HEK293 (cell line): ENCODE results near the gene BTBD19.

Experiments used
- FEZF1 ChIP-seq: fragments of 450-650 bp; formaldehyde crosslinking; IDR thresholded peaks from 2 replicates; pipeline ENCODE4 v1.5.1; 2016; ENCODE audit warnings: missing biosample characterization, missing genetic modification characterization
- TRIM28 ChIP-seq: IDR thresholded peaks from 2 replicates; pipeline ENCODE4 v1.6.1; 2011; ENCODE audit warnings: low read length, control low read depth, borderline replicate concordance
- ZNF169 ChIP-seq: fragments of 450-650 bp; formaldehyde crosslinking; IDR thresholded peaks from 2 replicates; pipeline ENCODE4 v1.5.1; 2016; ENCODE audit warnings: missing biosample characterization, missing genetic modification characterization
- ZNF274 ChIP-seq, 2 experiments: fragments of 200-500 bp in 1 of 2; fragments of 450-650 bp in 1 of 2; sonication (Bioruptor generic) in 1 of 2; formaldehyde crosslinking in 1 of 2; IDR thresholded peaks; 2 replicates each; pipeline versions ENCODE4 v1.5.1 to v1.6.1; 2014 to 2016; ENCODE audit warnings: borderline replicate concordance in 1 of 2, inconsistent platforms in 1 of 2, low read length in 1 of 2, missing biosample characterization in 1 of 2, missing genetic modification characterization in 1 of 2
- ZNF391 ChIP-seq: fragments of 450-650 bp; formaldehyde crosslinking; IDR thresholded peaks from 2 replicates; pipeline ENCODE4 v1.5.1; 2016; ENCODE audit warnings: low read depth, missing biosample characterization, missing genetic modification characterization, borderline replicate concordance
- ZNF629 ChIP-seq: fragments of 450-650 bp; formaldehyde crosslinking; IDR thresholded peaks from 2 replicates; pipeline ENCODE4 v1.5.1; 2017; ENCODE audit warnings: missing biosample characterization, missing genetic modification characterization
- ZNF670 ChIP-seq: fragments of 450-650 bp; formaldehyde crosslinking; IDR thresholded peaks from 2 replicates; pipeline ENCODE4 v1.5.1; 2016; ENCODE audit warnings: missing biosample characterization, missing genetic modification characterization, low read depth
- TF ChIP-seq, protein P1 (sequence below): fragments of 450-650 bp; formaldehyde crosslinking; IDR thresholded peaks from 2 replicates; pipeline ENCODE4 v1.5.1; 2016; ENCODE audit warnings: missing biosample characterization, missing genetic modification characterization
- TF ChIP-seq, protein P2 (sequence below): fragments of 450-650 bp; formaldehyde crosslinking; IDR thresholded peaks from 2 replicates; pipeline ENCODE4 v1.5.1; 2016; ENCODE audit warnings: missing biosample characterization, missing genetic modification characterization
- TF ChIP-seq, protein P3 (sequence below): sonication (generic); formaldehyde crosslinking; IDR thresholded peaks from 2 replicates; pipeline ENCODE4 v1.8.1; 2022; ENCODE audit warnings: mild to moderate bottlenecking, moderate library complexity, missing genetic modification reagents

DNA sequence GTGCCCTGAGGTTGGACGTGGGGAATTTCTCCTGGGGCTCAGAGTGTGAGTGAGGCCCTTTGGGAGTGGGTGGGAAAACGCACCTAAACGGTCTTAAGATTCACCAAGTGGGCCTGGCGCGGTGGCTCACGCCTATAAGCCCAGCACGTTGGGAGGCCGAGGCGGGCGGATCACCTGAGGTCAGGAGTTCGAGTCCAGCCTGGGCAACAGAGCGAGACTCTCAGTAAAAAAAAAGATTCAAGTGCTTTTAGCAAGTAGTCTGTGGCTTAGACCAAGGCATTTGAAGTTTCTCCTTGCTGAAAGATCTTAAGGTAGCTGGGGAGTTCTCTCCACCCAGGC, 31.6 kb upstream of the BTBD19 start:
- TF ChIP-seq TRIM28 (no peak), ZNF274 (IDR thresholded peaks at IDR 0.05; ENCODE audit: low read length) (no peak), ZNF274 (tag by site-specific recombination; IDR thresholded peaks at IDR 0.05; ENCODE audit: borderline replicate concordance) (no peak), ZNF391 (tag by site-specific recombination) (no peak), ZNF670 (tag by site-specific recombination) (no peak), ZNF169 (tag by site-specific recombination) (no peak), FEZF1 (tag by site-specific recombination) (no peak), ZNF629 (tag by site-specific recombination) (no peak)
- TF ChIP-seq, protein P1, sequence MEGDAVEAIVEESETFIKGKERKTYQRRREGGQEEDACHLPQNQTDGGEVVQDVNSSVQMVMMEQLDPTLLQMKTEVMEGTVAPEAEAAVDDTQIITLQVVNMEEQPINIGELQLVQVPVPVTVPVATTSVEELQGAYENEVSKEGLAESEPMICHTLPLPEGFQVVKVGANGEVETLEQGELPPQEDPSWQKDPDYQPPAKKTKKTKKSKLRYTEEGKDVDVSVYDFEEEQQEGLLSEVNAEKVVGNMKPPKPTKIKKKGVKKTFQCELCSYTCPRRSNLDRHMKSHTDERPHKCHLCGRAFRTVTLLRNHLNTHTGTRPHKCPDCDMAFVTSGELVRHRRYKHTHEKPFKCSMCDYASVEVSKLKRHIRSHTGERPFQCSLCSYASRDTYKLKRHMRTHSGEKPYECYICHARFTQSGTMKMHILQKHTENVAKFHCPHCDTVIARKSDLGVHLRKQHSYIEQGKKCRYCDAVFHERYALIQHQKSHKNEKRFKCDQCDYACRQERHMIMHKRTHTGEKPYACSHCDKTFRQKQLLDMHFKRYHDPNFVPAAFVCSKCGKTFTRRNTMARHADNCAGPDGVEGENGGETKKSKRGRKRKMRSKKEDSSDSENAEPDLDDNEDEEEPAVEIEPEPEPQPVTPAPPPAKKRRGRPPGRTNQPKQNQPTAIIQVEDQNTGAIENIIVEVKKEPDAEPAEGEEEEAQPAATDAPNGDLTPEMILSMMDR (tag by site-specific recombination), result no peak
- TF ChIP-seq, protein P2, sequence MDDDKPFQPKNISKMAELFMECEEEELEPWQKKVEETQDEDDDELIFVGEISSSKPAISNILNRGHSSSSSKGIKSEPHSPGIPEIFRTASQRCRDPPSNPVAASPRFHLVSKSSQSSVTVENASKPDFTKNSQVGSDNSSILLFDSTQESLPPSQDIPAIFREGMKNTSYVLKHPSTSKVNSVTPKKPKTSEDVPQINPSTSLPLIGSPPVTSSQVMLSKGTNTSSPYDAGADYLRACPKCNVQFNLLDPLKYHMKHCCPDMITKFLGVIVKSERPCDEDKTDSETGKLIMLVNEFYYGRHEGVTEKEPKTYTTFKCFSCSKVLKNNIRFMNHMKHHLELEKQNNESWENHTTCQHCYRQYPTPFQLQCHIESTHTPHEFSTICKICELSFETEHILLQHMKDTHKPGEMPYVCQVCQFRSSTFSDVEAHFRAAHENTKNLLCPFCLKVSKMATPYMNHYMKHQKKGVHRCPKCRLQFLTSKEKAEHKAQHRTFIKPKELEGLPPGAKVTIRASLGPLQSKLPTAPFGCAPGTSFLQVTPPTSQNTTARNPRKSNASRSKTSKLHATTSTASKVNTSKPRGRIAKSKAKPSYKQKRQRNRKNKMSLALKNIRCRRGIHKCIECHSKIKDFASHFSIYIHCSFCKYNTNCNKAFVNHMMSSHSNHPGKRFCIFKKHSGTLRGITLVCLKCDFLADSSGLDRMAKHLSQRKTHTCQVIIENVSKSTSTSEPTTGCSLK, result no peak
- TF ChIP-seq, protein P3, sequence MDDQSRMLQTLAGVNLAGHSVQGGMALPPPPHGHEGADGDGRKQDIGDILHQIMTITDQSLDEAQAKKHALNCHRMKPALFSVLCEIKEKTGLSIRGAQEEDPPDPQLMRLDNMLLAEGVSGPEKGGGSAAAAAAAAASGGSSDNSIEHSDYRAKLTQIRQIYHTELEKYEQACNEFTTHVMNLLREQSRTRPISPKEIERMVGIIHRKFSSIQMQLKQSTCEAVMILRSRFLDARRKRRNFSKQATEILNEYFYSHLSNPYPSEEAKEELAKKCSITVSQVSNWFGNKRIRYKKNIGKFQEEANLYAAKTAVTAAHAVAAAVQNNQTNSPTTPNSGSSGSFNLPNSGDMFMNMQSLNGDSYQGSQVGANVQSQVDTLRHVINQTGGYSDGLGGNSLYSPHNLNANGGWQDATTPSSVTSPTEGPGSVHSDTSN (CRISPR knock-in tag), result no peak
